H1 (cell line): ENCODE results near the gene TLX1.

Experiments
- EGR1 ChIP-seq: IDR thresholded peaks from 2 replicates; pipeline ENCODE4 v1.6.1; 2011; ENCODE audit warnings: low read depth, low read length, borderline replicate concordance
- GABPA ChIP-seq: IDR thresholded peaks from 2 replicates; pipeline ENCODE4 v1.6.1; 2011; ENCODE audit warnings: mild to moderate bottlenecking, low read length, moderate library complexity, borderline replicate concordance; ENCODE audit not compliant: insufficient read depth
- GTF2F1 ChIP-seq: IDR thresholded peaks from 2 replicates; pipeline ENCODE4 v1.6.1; 2012; ENCODE audit warnings: low read depth, low read length, improper control_type of control experiment, borderline replicate concordance
- JUN ChIP-seq: IDR thresholded peaks from 2 replicates; pipeline ENCODE4 v1.6.1; 2011; ENCODE audit warnings: low read depth, mild to moderate bottlenecking, improper control_type of control experiment, low read length
- POLR2A ChIP-seq, 2 experiments: IDR thresholded peaks; 1 replicate in 1 of 2; 2 replicates in 1 of 2; pipeline ENCODE4 v1.6.1; 2011; ENCODE audit warnings: low read depth in 2 of 2, low read length in 2 of 2, mild to moderate bottlenecking in 2 of 2; ENCODE audit errors: control extremely low read depth in 1 of 2
- POLR2AphosphoS5 ChIP-seq: IDR thresholded peaks from 2 replicates; pipeline ENCODE4 v1.6.1; 2011; ENCODE audit warnings: low read depth, low read length
- SIX5 ChIP-seq: IDR thresholded peaks from 2 replicates; pipeline ENCODE4 v1.6.1; 2011; ENCODE audit warnings: mild to moderate bottlenecking, low read depth, low read length
- TF ChIP-seq, protein P1 (sequence below): IDR thresholded peaks from 2 replicates; pipeline ENCODE4 v1.6.1; 2011; ENCODE audit warnings: low read depth, mild to moderate bottlenecking, low read length; ENCODE audit not compliant: insufficient read depth
- TF ChIP-seq, protein P2 (sequence below), 3 experiments: IDR thresholded peaks; 1 replicate in 2 of 3; 2 replicates in 1 of 3; pipeline versions ENCODE4 v1.5.1 to v1.6.1; 2011; ENCODE audit warnings: low read length in 3 of 3, mild to moderate bottlenecking in 3 of 3, inconsistent platforms in 2 of 3, low read depth in 1 of 3, moderate library complexity in 1 of 3; ENCODE audit not compliant: insufficient read depth in 1 of 3; ENCODE audit errors: control extremely low read depth in 1 of 3

DNA sequence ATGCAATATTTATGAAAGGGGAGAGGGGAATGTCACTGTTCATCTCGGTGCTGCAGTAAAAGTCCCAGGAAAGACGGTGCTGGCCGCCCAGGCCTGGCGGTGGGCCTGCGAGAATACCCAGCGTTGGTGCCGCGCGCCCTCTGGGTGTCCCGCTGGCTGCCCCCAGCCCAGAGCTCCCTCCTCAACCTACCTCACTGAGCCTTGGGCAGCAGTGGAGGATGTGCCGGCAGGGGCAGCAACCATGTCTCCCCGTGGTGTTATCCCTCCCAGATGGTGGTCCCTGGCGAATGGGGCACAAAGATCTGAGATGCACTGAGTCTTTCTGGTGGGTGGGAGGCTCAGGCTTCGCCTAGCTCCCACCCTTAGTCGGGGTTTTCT, 9.5 kb upstream of the TLX1 start:
- TF ChIP-seq, protein P1, sequence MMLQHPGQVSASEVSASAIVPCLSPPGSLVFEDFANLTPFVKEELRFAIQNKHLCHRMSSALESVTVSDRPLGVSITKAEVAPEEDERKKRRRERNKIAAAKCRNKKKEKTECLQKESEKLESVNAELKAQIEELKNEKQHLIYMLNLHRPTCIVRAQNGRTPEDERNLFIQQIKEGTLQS: no peak
- no peak for TF ChIP-seq POLR2A (IDR thresholded peaks at IDR 0.05; ENCODE audit: control extremely low read depth in 1 of 2, low read depth in 2 of 2, low read length in 2 of 2)
- TF ChIP-seq, protein P2, sequence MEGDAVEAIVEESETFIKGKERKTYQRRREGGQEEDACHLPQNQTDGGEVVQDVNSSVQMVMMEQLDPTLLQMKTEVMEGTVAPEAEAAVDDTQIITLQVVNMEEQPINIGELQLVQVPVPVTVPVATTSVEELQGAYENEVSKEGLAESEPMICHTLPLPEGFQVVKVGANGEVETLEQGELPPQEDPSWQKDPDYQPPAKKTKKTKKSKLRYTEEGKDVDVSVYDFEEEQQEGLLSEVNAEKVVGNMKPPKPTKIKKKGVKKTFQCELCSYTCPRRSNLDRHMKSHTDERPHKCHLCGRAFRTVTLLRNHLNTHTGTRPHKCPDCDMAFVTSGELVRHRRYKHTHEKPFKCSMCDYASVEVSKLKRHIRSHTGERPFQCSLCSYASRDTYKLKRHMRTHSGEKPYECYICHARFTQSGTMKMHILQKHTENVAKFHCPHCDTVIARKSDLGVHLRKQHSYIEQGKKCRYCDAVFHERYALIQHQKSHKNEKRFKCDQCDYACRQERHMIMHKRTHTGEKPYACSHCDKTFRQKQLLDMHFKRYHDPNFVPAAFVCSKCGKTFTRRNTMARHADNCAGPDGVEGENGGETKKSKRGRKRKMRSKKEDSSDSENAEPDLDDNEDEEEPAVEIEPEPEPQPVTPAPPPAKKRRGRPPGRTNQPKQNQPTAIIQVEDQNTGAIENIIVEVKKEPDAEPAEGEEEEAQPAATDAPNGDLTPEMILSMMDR (IDR thresholded peaks at IDR 0.05; ENCODE audit: control extremely low read depth in 1 of 3, insufficient read depth in 1 of 3, low read depth in 1 of 3, low read length in 3 of 3): no peak
- no peak for TF ChIP-seq EGR1
- TF ChIP-seq GABPA: no peak
- no peak for TF ChIP-seq POLR2AphosphoS5
- no peak for TF ChIP-seq JUN
- TF ChIP-seq SIX5: no peak
- no peak for TF ChIP-seq GTF2F1
